ENCODE measurements around the gene SMIM13. TPM values are rescaled to one million over a fixed set of nuclear protein-coding genes. Genes with fewer than 3 reads are reported as not detected.

SMIM13 gene
- total RNA-seq, 1 experiment from 2014 or later, result 18.6 TPM

DNA sequence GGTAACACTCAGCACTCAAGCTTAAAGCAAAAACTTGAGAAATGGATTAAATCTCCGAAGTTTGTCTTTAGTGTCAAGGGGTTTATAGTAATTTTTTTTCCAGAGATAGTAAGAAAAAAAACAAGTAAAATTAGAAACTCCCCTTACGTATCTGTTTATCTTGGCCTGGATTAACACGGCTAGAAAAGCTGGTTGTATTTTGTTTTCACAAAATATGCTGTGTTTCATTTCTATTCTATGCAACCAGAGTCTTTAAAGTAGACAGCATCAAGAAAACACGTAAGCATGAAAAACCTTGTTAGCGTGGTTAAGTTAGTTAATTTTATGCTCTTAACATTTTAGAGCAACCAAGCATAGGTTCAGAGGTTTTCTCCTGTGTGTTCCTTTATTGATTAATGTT is 39.6 kb downstream of the SMIM13 start:
- Histone ChIP-seq H3K9me3 (no peaks in the 10 kb centered on the region), H3K27me3 (no peaks in the 10 kb centered on the region), H3K36me3 (peaks cover 28% of the 10 kb centered on the region), H3K4me3 (no peak overlapping the region)
- no peak for DNase-seq

DNA sequence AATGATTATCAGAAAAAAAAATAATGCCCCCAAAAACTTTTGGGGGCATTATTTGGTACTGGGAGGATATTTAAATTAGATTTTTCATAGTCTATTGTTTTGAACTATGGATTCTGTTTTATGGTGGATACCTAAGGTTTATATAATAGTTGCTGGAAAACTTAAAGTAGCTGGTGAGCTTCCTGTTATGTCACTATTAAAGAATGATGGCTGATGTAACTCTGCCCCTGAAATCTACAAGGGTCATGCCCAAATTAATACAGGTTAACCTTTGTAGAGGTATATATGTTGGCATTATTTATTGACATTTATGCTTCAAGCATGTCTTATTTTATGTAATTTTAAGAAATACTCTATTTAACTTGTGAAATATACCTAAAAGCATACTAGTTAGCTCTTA is 43.2 kb downstream of the SMIM13 start:
- H3K9me3 ChIP-seq, result no peaks in the 10 kb centered on the region
- H3K27me3 ChIP-seq, result no peaks in the 10 kb centered on the region
- no peak for DNase-seq
- no peak overlapping the region for H3K4me3 ChIP-seq
- H3K36me3 ChIP-seq, result peaks cover 32% of the 10 kb centered on the region

DNA sequence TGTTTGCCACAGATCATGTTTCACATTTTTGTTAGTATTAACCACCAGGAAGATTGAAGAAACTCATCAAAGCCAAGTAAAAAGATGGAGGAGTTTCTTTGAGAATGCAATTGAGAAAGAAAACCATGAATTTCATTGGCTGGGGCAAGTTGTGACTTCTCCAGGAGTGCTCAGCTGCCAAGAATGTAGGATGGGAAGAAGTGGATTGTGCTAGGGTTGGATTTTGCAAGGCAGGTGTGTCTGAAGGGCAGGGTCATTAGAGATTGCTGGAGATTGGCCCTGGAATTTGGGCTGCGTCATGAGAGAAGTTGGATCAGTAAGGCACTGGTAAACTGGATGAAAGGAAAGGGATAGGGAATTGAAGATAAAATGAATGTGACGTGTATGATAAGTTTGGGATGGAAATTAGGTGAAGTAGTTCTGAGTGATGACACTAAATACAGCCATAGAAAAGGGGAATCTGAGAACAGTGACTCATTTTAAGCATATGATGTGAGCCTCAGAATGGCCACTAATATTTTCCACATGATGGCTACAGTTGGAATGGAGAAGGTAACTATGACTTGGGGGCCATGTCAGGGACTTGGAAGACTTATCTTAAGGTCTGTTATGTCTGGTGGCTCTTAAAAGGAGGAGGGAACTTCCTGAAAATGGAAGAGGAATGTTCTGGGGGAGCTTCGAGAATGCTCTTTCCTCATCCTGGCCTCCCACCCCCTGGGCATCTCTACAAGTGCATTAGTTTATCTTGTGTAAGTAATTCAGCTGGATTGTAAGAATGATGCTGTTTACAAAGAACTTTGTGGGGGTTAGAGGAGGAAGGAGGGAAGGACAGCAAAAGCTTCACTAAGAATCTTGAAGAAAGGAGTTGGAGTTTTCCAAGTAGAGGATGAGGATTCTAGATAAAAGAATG is 45.7 kb downstream of the SMIM13 start:
- DNase-seq, result no peak
- Histone ChIP-seq H3K27me3 (no peaks in the 10 kb centered on the region), H3K36me3 (peaks cover 32% of the 10 kb centered on the region), H3K9me3 (no peaks in the 10 kb centered on the region), H3K4me3 (no peak overlapping the region)

DNA sequence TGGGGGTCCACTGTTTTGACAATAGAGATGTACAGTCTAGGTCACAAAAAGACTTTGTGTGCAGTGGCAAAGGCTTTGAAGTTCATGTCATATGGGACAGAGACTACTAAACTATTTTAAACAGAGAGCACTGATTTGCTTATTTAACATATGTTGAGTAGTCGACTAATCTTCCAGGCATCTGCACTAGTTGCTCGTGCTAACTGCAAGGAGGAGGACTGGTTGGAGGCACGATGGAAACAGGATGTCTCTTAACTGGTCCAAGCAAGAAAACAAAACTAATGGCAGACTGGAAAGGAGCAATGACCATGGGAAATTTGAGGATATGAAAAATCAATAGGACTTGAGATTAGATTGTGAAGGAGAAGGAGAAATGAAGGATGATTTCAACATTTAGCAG is 46.4 kb downstream of the SMIM13 start:
- H3K27me3 ChIP-seq, result no peaks in the 10 kb centered on the region
- H3K4me3 ChIP-seq, result no peak overlapping the region
- DNase-seq, result peak; percentile 9
- peaks cover 24% of the 10 kb centered on the region for H3K36me3 ChIP-seq
- H3K9me3 ChIP-seq, result no peaks in the 10 kb centered on the region

DNA sequence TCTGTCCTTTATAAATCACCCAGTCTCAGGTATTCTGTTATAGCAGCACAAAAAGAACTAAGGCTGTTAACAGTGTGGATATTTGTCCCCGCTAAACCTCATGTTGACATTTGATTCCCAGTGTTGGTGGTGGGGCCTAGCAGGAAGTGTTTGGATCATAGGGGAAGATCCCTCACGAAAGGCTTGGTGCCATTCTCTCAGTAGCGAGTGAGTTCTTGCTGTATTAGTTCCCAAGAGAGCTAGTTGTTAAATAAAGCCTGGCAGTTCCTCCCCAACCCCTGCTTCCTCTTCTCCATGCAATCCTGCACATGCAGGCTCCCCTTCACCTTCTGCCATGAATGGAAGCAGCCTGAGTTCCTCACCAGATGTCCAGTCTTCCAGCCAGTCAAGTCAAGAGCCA is 47.7 kb downstream of the SMIM13 start:
- H3K36me3 ChIP-seq, result peaks cover 14% of the 10 kb centered on the region
- H3K9me3 ChIP-seq, result no peaks in the 10 kb centered on the region
- no peak overlapping the region for H3K4me3 ChIP-seq
- DNase-seq, result no peak
- H3K27me3 ChIP-seq, result no peaks in the 10 kb centered on the region

DNA sequence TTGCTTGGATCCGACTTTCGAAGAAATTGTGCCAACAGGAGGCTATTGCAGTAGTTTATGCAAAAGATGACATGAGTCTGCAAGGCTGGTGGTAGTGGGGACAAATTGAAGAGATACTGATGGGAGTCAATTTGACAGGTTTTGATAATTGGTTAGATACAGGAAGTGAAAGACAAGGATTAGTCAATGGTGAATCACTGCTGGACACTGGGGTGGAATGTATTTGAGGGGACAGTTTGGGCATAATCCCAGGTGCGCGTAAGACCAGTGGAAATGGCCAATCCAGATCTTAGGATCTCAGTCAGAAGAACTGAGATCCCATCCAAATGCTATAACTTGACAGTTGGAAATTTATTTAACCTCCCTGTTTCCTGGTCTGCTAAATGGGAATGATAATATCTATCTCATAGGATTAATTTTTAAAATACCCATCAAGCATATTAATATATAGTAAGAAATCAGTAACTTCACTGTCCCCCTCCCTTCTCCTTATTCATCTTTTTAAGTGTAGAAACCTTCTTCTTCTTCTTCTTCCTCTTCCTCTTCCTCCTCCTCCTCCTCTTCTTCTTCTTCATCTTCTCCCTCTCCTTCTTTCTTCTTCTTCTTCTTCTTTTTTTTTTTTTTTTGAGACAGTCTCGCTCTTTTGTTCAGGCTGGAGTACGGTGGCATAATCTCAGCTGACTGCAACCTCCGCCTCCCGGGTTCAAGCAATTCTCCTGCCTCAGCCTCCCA is 48.8 kb downstream of the SMIM13 start:
- no peaks in the 10 kb centered on the region for H3K27me3 ChIP-seq
- no peak overlapping the region for H3K4me3 ChIP-seq
- DNase-seq, result no peak
- H3K9me3 ChIP-seq, result no peaks in the 10 kb centered on the region
- peaks cover 8% of the 10 kb centered on the region for H3K36me3 ChIP-seq

DNA sequence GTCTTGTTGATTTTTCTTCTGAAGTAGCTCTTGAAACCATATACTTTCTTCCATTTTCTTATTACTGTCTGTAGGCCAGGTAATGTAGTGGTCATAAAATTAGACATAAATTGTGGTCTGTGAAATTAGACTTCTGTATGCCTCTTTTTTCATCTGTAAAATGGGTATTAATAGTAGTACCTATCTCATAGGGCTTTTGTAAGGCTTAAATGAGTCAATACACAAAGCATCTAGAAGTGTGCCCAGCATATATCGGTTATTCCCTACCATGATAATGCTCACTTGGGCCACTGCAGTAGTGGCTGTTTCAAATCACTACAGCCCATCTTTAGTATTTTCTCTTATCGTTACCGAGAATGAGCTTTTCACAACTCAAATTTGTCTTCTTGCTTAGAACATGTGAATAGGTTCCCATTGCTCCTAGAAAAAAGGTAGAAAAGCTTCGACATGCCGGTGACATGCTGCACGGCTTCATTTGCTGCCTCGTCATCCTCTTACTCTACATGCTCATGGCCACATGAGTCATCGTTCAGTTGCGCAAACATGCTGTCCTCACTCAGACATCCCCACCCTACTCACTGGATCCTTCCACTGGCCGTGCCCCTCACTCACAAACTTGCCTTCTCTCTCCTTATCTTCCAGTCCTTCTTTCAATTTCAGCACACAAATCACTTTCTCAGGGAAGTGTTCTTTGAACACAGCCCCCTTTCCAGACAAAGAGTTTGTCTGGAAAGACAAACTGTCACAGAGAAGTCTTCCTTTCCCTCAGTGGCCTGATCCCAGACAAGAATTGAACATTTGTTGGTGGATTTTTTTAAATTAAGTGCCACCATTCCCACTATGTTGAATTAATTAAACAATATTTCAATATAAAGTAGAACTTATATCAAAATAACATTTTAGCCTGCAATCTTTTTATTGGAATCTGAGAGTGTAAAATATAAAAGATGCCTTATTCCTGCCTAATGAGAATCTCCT is 50.0 kb downstream of the SMIM13 start:
- no peaks in the 10 kb centered on the region for H3K27me3 ChIP-seq
- H3K4me3 ChIP-seq, result no peak overlapping the region
- DNase-seq, result peak; percentile 50
- no peaks in the 10 kb centered on the region for H3K9me3 ChIP-seq
- peaks cover 4% of the 10 kb centered on the region; the same call in 1 of the 2 replicates for H3K36me3 ChIP-seq

DNA sequence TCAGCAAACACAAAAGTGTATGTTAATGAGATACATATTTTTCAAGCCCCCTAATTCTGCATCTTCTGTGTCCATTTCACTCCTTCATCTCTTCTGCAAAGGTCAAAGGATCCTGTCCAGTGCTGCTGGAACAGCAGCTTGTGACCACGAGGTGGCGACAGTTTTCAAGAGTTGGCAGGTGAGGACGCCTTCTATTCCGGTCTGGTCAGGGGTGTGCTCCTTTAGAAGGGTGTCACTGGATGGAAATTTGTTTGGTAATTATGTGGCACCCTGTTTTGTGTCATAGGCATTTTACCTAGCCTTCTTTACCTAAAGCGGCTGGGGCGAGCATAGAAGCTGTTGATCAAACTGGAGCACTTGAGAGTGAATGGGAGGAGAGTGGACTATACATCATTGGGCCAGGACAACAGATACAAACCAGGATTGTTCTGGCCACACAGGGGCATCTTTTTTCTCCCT is 50.8 kb downstream of the SMIM13 start:
- Histone ChIP-seq H3K4me3 (no peak overlapping the region), H3K9me3 (no peaks in the 10 kb centered on the region), H3K27me3 (no peaks in the 10 kb centered on the region), H3K36me3 (no peaks in the 10 kb centered on the region)
- peak; percentile 69 for DNase-seq

DNA sequence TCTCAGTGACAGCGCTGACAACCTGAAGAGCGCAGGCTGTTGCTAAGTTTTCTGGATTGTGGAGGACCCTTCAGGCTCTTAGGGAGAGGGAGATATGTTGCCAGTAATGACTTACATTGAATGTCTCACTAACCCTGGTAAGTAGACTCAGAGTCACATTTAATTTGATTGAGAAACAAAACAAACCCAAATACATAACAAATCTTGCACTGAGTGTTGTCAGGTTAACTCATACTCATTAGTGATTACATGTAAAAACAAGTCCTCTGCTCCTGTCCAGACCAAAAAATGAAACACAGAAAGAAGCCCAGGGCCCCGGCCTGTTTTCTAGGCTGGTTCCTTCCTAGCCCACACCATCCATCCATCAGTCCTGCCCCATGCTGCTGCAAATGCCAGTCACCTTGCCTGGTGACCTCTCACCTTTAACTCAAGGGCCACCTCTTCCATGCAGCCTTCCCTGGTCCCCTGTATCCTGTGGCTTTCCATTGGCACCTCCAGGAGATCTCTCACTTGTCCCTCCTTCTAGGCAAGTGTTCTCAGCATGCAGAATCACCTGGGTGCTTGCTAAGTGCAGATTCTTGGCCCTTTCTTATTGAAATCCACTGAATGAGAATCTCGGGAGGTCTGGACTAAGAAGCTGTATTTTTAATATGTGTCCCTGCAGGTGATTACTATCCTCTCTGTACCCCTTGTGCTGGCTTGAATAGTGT is 52.6 kb downstream of the SMIM13 start:
- Histone ChIP-seq H3K4me3 (no peak overlapping the region), H3K27me3 (no peaks in the 10 kb centered on the region), H3K36me3 (no peaks in the 10 kb centered on the region), H3K9me3 (no peaks in the 10 kb centered on the region)
- DNase-seq, result no peak

DNA sequence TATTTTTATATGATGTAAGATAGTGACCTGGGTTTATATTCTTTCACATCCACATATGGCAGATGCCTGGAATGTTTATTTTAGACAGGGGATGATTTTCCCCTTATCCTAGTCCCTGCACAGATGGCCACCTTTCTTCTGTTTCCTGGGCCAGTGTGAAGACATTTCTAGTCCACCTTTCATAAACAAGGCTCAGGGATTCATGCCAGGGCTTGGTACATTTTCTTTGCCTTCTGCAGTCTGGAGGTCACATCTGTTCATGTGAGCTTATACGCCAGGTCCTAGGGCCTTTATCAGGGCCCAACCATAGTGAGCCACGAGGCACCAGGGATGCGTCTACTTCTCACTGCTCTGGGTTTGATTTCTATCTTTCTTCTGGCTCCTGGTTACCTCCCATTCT is 55.9 kb downstream of the SMIM13 start:
- Histone ChIP-seq H3K9me3 (no peaks in the 10 kb centered on the region), H3K27me3 (no peaks in the 10 kb centered on the region), H3K36me3 (no peaks in the 10 kb centered on the region), H3K4me3 (no peak overlapping the region)
- no peak for DNase-seq

DNA sequence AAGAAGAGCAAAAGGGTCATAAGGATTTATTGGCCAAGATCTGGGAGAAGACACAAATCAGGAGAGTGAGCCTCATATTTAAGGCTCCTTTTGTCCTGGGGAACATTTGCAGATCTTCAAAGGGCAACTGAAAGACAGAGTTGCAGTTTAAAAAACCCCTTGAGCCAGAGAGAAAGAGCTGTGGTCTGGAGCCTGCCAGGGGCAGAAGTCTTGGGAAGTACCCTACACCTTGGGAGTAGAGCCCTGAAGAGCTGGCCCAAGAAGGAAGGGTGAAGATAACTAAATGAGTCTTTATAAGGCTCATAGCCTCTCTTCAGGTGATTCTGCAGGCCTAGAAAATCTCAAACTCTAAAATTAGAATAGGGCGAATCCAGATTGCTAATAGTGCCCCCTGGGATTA is 57.9 kb downstream of the SMIM13 start:
- no peaks in the 10 kb centered on the region for H3K9me3 ChIP-seq
- no peaks in the 10 kb centered on the region for H3K36me3 ChIP-seq
- H3K27me3 ChIP-seq, result no peaks in the 10 kb centered on the region
- no peak overlapping the region for H3K4me3 ChIP-seq
- DNase-seq, result no peak

DNA sequence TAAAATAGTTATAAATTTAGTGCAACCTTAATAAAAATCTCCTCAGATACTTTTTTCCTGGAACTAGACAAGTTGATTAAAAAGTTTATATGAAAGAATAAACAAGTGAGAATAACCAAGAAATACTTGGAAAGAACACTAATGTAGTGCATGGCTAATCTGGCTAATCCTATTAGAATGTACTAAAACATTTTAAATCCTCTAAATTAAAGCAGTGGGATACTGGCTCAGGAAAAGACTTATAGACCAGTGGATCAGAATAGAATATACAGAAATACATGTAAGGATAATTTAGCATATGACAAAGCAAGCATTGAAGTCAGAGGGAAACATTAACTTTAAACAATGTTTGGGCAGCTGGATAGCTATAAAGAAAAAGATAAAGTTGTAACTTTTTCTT is 58.9 kb downstream of the SMIM13 start:
- no peak for DNase-seq
- Histone ChIP-seq H3K9me3 (peaks cover 6% of the 10 kb centered on the region), H3K36me3 (no peaks in the 10 kb centered on the region), H3K4me3 (no peak overlapping the region), H3K27me3 (no peaks in the 10 kb centered on the region)

DNA sequence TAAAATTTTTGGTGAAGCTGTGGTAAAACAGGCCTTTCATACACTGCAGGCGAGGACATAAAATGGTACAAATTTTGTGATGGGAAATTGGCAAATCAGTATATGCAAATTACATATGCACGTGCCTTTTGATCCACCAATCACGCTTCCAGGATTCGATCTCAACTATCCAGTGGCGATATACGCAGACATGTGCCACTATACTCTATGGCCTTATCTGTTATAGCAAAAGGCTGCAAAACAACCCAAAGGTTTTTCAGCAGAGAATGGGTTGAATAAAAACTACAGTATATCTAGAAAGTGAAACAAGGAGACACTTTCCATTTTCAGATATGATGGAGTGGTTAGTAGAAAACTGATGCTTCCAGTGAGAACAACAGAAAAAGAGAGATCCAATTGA is 59.8 kb downstream of the SMIM13 start:
- no peak for DNase-seq
- Histone ChIP-seq H3K9me3 (peaks cover 8% of the 10 kb centered on the region), H3K27me3 (no peaks in the 10 kb centered on the region), H3K4me3 (no peak overlapping the region), H3K36me3 (no peaks in the 10 kb centered on the region)

DNA sequence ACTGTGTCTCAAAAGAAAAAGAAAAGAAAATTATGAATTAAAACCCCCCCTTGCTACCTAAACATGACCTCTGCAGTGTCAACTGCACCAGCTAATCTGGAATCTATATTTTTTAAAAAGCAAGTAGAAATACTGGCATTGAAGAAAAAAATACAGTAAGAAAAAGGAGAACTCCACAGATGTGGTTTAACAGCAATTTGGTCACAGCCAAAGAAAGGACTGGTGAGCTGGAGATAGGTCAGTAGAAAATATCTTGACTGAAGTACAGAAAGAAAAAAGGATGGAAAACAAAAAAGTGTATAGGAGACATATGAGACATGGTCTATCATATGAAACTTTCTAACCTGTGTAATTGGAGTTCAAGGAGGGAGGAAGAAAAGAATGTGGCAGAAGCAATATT is 62.0 kb downstream of the SMIM13 start:
- Histone ChIP-seq H3K4me3 (no peak overlapping the region), H3K27me3 (no peaks in the 10 kb centered on the region), H3K36me3 (no peaks in the 10 kb centered on the region), H3K9me3 (peaks cover 8% of the 10 kb centered on the region)
- DNase-seq, result no peak

DNA sequence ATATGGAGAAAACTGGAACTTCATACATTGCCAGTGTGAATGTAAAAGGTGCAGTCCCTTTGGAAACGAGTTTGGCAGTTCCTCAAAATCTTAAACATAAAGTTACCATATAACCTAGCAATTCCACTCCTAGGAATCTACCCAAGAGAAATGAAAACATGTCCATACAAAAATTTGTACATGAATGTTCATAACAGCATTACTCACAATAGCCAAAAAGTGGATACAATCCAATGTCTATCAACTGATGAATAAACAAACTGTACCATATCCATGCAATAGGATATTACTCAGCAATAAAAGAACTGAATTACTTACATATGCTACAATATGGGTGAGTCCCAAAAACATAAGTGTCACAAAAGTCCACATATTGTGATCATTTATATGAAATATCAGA is 66.6 kb downstream of the SMIM13 start:
- no peaks in the 10 kb centered on the region for H3K36me3 ChIP-seq
- peaks cover 8% of the 10 kb centered on the region for H3K9me3 ChIP-seq
- no peak overlapping the region for H3K4me3 ChIP-seq
- DNase-seq, result no peak
- no peaks in the 10 kb centered on the region for H3K27me3 ChIP-seq
